Activated CD4-positive, alpha-beta T cell treated with anti-CD3 and anti-CD28 coated beads, Interleukin-2, amount 50 U/mL, for 24 hours (primary cell): ENCODE results near the gene SSUH2.

Experiments
- DNase-seq, 2 donors: peaks; one replicate each; pipeline ENCODE4 v3.0.0-alpha.2; 2020; ENCODE audit warnings: low read depth in 1 of 2, low spot score in 1 of 2

Gene SSUH2

GRCh38 chr3:8619548-8619947 lies 25.1 kb downstream of the SSUH2 start:
- no peak for DNase-seq

GRCh38 chr3:8618950-8619349 lies 25.6 kb downstream of the SSUH2 start:
- no peak for DNase-seq

- no peak for DNase-seq
These were observed 26.7 kb downstream of the SSUH2 start for GRCh38 chr3:8617921-8618320.

- no peak for DNase-seq
These were observed 33.6 kb downstream of the SSUH2 start for GRCh38 chr3:8610951-8611350.

- no peak for DNase-seq
These were observed 35.7 kb downstream of the SSUH2 start for GRCh38 chr3:8608791-8609467.

GRCh38 chr3:8608041-8608790 lies 36.4 kb downstream of the SSUH2 start:
- no peak for DNase-seq

GRCh38 chr3:8607234-8608040 lies 37.2 kb downstream of the SSUH2 start:
- no peak for DNase-seq

GRCh38 chr3:8606701-8607231 lies 37.8 kb downstream of the SSUH2 start:
- no peak for DNase-seq

GRCh38 chr3:8604988-8605387 lies 39.6 kb downstream of the SSUH2 start:
- DNase-seq = no peak

GRCh38 chr3:8604006-8604405 lies 40.6 kb downstream of the SSUH2 start:
- no peak for DNase-seq

GRCh38 chr3:8603115-8603710 lies 41.4 kb downstream of the SSUH2 start:
- DNase-seq = no peak

- no peak for DNase-seq
These were observed 44.1 kb downstream of the SSUH2 start for GRCh38 chr3:8600457-8600856.

GRCh38 chr3:8599146-8599545 lies 45.5 kb downstream of the SSUH2 start:
- no peak for DNase-seq

GRCh38 chr3:8597219-8597853 lies 47.3 kb downstream of the SSUH2 start:
- DNase-seq = no peak

- no peak for DNase-seq
These were observed 48.0 kb downstream of the SSUH2 start for GRCh38 chr3:8596321-8597218.

GRCh38 chr3:8595695-8596115 lies 48.9 kb downstream of the SSUH2 start:
- no peak for DNase-seq

GRCh38 chr3:8595252-8595651 lies 49.3 kb downstream of the SSUH2 start:
- no peak for DNase-seq

GRCh38 chr3:8593021-8593827 lies 51.4 kb downstream of the SSUH2 start:
- no peak for DNase-seq
